Natural killer cell treated with Interleukin-12 subunit alpha and Interleukin-12 subunit beta and Interleukin-15 and Interleukin-18, amount 100 ng/mL, for 72 hours (primary cell): Measurements from ENCODE around the gene KCNQ1. TPM values are rescaled to one million over a fixed set of nuclear protein-coding genes. Genes with fewer than 3 reads are reported as not detected.

Experiments used
- ATAC-seq, 2 donors: fragments of 150-1000 bp; cut with Tn5 transposase in 1 of 2; sonication (Bioruptor Pico), chemical (Tn5 transposase) in 1 of 2; 2 replicates each; pipeline ENCODE4 v1.10.0; 2021
- DNase-seq: peaks from one replicate; pipeline ENCODE4 v3.0.0; 2022; ENCODE audit warnings: low spot score
- H3K27ac Mint-ChIP-seq, 2 donors: 1 replicate in 1 of 2; 2 replicates in 1 of 2; pipeline ENCODE4 v1.8.0; 2022; ENCODE audit warnings: mixed read lengths in 2 of 2, mild to moderate bottlenecking in 1 of 2, moderate library complexity in 1 of 2
- H3K27me3 Mint-ChIP-seq, 2 donors: 1 replicate in 1 of 2; 2 replicates in 1 of 2; pipeline ENCODE4 v1.8.0; 2022; ENCODE audit warnings: mixed read lengths in 2 of 2
- H3K36me3 Mint-ChIP-seq: one replicate; pipeline ENCODE4 v1.8.0; 2022; ENCODE audit warnings: mixed read lengths
- H3K4me1 Mint-ChIP-seq, 2 donors: 1 replicate in 1 of 2; 2 replicates in 1 of 2; pipeline ENCODE4 v1.8.0; 2022; ENCODE audit warnings: low read depth in 2 of 2, mixed read lengths in 2 of 2, mild to moderate bottlenecking in 1 of 2
- H3K4me3 Mint-ChIP-seq: one replicate; pipeline ENCODE4 v1.8.0; 2022; ENCODE audit warnings: mixed read lengths
- H3K9me3 Mint-ChIP-seq: 2 replicates; pipeline ENCODE4 v1.8.0; 2022; ENCODE audit warnings: mixed read lengths
- total RNA-seq, 2 donors: library from RNA; stranded (reverse); gene quantifications; one replicate each; pipeline ENCODE4 v1.2.3, GENCODE V29; 2022

Gene KCNQ1
- total RNA-seq, 2 donors from 2014 or later: 0.19 to 1.4 TPM

- Mint-ChIP-seq H3K27me3 (peaks cover 8 to 10% of the 10 kb centered on the region in 2 donors), H3K36me3 (no peaks in the 10 kb centered on the region), H3K27ac (no peak overlapping the region), H3K4me1 (no peaks in the 10 kb centered on the region), H3K4me3 (no peak overlapping the region), H3K9me3 (no peaks in the 10 kb centered on the region)
- DNase-seq (no peak), ATAC-seq (no peak)
Measured at GRCh38 chr11:2752204-2752770, 307.5 kb downstream of the KCNQ1 start.

GRCh38 chr11:2752923-2753322 lies 308.1 kb downstream of the KCNQ1 start:
- ATAC-seq: no peak
- Mint-ChIP-seq H3K4me1 (no peaks in the 10 kb centered on the region), H3K27me3 (peaks cover 8 to 10% of the 10 kb centered on the region in 2 donors), H3K9me3 (no peaks in the 10 kb centered on the region), H3K27ac (no peak overlapping the region), H3K36me3 (no peaks in the 10 kb centered on the region), H3K4me3 (no peak overlapping the region)
- DNase-seq: no peak

GRCh38 chr11:2754008-2754407 lies 309.2 kb downstream of the KCNQ1 start:
- H3K27me3 Mint-ChIP-seq: peaks cover 8 to 10% of the 10 kb centered on the region in 2 donors
- H3K4me1 Mint-ChIP-seq: no peaks in the 10 kb centered on the region
- no peak for ATAC-seq
- no peaks in the 10 kb centered on the region for H3K9me3 Mint-ChIP-seq
- no peak overlapping the region for H3K4me3 Mint-ChIP-seq
- DNase-seq: no peak
- H3K27ac Mint-ChIP-seq: no peak overlapping the region
- H3K36me3 Mint-ChIP-seq: no peaks in the 10 kb centered on the region

GRCh38 chr11:2755071-2755470 lies 310.3 kb downstream of the KCNQ1 start:
- Mint-ChIP-seq H3K27ac (no peak overlapping the region), H3K9me3 (no peaks in the 10 kb centered on the region), H3K27me3 (peaks cover 8 to 10% of the 10 kb centered on the region in 2 donors), H3K4me1 (no peaks in the 10 kb centered on the region), H3K4me3 (no peak overlapping the region), H3K36me3 (no peaks in the 10 kb centered on the region)
- DNase-seq (no peak), ATAC-seq (no peak)

GRCh38 chr11:2758751-2759150 lies 313.9 kb downstream of the KCNQ1 start:
- DNase-seq (no peak), ATAC-seq (no peak)
- H3K4me3 Mint-ChIP-seq: no peak overlapping the region
- H3K9me3 Mint-ChIP-seq: no peaks in the 10 kb centered on the region
- H3K4me1 Mint-ChIP-seq: no peaks in the 10 kb centered on the region
- H3K27ac Mint-ChIP-seq: no peak overlapping the region
- peaks cover 5 to 11% of the 10 kb centered on the region in 2 donors for H3K27me3 Mint-ChIP-seq
- no peaks in the 10 kb centered on the region for H3K36me3 Mint-ChIP-seq

- H3K27me3 Mint-ChIP-seq: peaks cover 0 to 8% of the 10 kb centered on the region in 2 donors
- peak; percentile 33 for ATAC-seq
- no peaks in the 10 kb centered on the region for H3K9me3 Mint-ChIP-seq
- H3K4me3 Mint-ChIP-seq: no peak overlapping the region
- no peak overlapping the region for H3K27ac Mint-ChIP-seq
- no peaks in the 10 kb centered on the region for H3K36me3 Mint-ChIP-seq
- no peaks in the 10 kb centered on the region for H3K4me1 Mint-ChIP-seq
- DNase-seq: no peak
Measured at GRCh38 chr11:2759228-2760195, 314.7 kb downstream of the KCNQ1 start.

- Mint-ChIP-seq H3K4me3 (no peak overlapping the region), H3K4me1 (no peaks in the 10 kb centered on the region), H3K9me3 (no peaks in the 10 kb centered on the region), H3K36me3 (no peaks in the 10 kb centered on the region), H3K27ac (no peak overlapping the region), H3K27me3 (peaks cover 0 to 7% of the 10 kb centered on the region in 2 donors)
- DNase-seq (no peak), ATAC-seq (peak in 1 of 2 donors; percentile 38)
Measured at GRCh38 chr11:2760196-2760871, 315.5 kb downstream of the KCNQ1 start.

GRCh38 chr11:2761131-2762030 lies 316.6 kb downstream of the KCNQ1 start:
- H3K27me3 Mint-ChIP-seq: peaks cover 4 to 14% of the 10 kb centered on the region in 2 donors
- DNase-seq: no peak
- no peak overlapping the region for H3K27ac Mint-ChIP-seq
- no peaks in the 10 kb centered on the region for H3K36me3 Mint-ChIP-seq
- no peak overlapping the region for H3K4me3 Mint-ChIP-seq
- no peaks in the 10 kb centered on the region for H3K4me1 Mint-ChIP-seq
- H3K9me3 Mint-ChIP-seq: no peaks in the 10 kb centered on the region
- ATAC-seq: peak in 1 of 2 donors; percentile 13

- DNase-seq (no peak), ATAC-seq (peak in 1 of 2 donors; percentile 31)
- Mint-ChIP-seq H3K4me1 (no peaks in the 10 kb centered on the region), H3K27me3 (peaks cover 11 to 17% of the 10 kb centered on the region in 2 donors), H3K27ac (no peak overlapping the region), H3K9me3 (no peaks in the 10 kb centered on the region), H3K36me3 (no peaks in the 10 kb centered on the region), H3K4me3 (no peak overlapping the region)
Measured at GRCh38 chr11:2762031-2762380, 317.2 kb downstream of the KCNQ1 start.

- H3K36me3 Mint-ChIP-seq: no peaks in the 10 kb centered on the region
- peaks cover 13 to 20% of the 10 kb centered on the region in 2 donors for H3K27me3 Mint-ChIP-seq
- no peak overlapping the region for H3K27ac Mint-ChIP-seq
- ATAC-seq: no peak
- no peaks in the 10 kb centered on the region for H3K4me1 Mint-ChIP-seq
- no peak overlapping the region for H3K4me3 Mint-ChIP-seq
- H3K9me3 Mint-ChIP-seq: no peaks in the 10 kb centered on the region
- DNase-seq: no peak
Measured at GRCh38 chr11:2762451-2762850, 317.6 kb downstream of the KCNQ1 start.

- Mint-ChIP-seq H3K9me3 (no peaks in the 10 kb centered on the region), H3K27ac (no peak overlapping the region), H3K27me3 (peaks cover 13 to 26% of the 10 kb centered on the region in 2 donors), H3K36me3 (no peaks in the 10 kb centered on the region), H3K4me1 (no peaks in the 10 kb centered on the region), H3K4me3 (no peak overlapping the region)
- DNase-seq: no peak
- ATAC-seq: no peak
Measured at GRCh38 chr11:2763984-2764383, 319.2 kb downstream of the KCNQ1 start.

GRCh38 chr11:2765491-2765890 lies 320.7 kb downstream of the KCNQ1 start:
- DNase-seq: no peak
- Mint-ChIP-seq H3K4me1 (no peaks in the 10 kb centered on the region), H3K9me3 (no peaks in the 10 kb centered on the region), H3K27me3 (peaks cover 13 to 26% of the 10 kb centered on the region in 2 donors), H3K27ac (no peak overlapping the region), H3K4me3 (no peak overlapping the region), H3K36me3 (no peaks in the 10 kb centered on the region)
- no peak for ATAC-seq

GRCh38 chr11:2766166-2766565 lies 321.4 kb downstream of the KCNQ1 start:
- Mint-ChIP-seq H3K4me3 (no peak overlapping the region), H3K36me3 (no peaks in the 10 kb centered on the region), H3K9me3 (no peaks in the 10 kb centered on the region), H3K27ac (no peak overlapping the region), H3K27me3 (peaks cover 13 to 26% of the 10 kb centered on the region in 2 donors), H3K4me1 (no peaks in the 10 kb centered on the region)
- DNase-seq (no peak), ATAC-seq (no peak)
